NCI-H524 (cell line): ENCODE measurements around the gene CDH4.

Experiments used
- DNase-seq, 2 experiments: peaks; one replicate each; lab custom pipeline; 2025; lab: John Stamatoyannopoulos, UW

CDH4 gene

DNA sequence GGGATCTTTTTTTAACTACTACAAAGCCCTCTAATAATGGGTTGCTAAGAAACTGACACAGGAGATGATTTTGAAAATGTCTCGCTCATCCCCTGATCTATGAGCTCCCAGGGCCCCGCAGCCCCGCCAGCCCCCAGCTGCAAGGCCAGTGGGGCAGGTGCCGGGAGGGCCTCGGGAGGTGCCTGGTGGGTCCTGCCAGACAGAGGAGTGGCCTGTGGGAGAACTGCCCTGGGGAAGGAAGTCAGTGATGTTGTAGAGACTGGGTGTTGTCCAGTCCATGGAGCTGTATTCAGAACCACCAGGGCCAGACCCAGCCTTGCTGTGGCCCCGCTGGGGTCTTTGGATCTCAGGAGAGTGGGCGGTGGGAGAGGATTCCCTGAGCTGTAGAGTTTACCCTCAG is 554.9 kb downstream of the CDH4 start:
- DNase-seq = no peak

DNA sequence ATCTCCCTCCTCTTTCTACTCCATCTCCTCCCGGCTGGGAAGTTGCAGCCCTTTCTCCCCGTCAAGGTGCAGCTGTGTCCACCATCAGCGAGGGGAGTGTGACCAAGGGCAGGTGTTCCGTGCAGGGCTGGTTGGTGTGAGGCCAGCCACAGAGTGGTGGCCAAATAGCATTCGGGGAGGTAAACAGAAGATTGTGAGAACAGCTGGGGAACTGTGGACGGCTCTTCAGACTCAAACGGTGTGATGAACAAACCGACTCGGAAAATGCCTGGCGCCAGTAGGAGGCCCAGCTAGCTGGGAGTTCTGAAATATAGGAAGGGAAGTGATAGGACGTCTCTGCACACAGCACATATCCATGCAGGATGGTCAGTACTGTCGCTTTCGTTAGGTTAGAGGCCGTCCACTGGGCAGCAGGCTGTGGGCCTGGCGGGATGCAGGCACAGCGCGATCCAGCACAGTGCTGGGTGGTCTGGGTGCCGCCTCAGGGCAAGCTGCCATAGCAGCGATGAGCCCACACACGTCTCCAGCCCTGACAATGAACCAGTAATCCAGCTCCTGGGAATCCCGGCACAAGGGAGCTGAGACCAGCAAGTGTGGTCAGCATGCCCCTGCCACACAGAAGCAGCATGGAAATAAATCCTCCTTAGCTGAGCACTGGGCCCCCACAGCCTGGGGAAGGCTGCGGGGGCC is 555.6 kb downstream of the CDH4 start:
- DNase-seq = no peak

DNA sequence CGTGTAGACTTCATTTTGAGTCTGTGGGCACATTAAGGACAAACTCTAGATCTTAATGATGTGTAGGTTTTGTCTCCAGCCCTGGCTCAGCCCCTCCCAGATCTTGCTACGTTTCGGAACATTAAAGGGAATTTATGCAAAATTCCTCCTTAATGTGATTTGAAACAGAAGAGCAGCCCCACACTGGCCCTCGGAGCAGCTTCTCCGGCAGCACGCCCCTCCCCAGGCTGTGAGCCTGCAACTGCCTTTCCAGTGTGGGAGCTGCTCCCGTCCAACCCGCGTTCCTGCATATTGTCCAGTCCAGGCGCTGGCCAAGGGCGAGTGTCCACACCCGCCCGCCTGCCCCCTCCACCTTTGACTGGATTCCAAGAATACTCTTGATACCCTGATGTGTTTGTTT is 556.4 kb downstream of the CDH4 start:
- no peak for DNase-seq

DNA sequence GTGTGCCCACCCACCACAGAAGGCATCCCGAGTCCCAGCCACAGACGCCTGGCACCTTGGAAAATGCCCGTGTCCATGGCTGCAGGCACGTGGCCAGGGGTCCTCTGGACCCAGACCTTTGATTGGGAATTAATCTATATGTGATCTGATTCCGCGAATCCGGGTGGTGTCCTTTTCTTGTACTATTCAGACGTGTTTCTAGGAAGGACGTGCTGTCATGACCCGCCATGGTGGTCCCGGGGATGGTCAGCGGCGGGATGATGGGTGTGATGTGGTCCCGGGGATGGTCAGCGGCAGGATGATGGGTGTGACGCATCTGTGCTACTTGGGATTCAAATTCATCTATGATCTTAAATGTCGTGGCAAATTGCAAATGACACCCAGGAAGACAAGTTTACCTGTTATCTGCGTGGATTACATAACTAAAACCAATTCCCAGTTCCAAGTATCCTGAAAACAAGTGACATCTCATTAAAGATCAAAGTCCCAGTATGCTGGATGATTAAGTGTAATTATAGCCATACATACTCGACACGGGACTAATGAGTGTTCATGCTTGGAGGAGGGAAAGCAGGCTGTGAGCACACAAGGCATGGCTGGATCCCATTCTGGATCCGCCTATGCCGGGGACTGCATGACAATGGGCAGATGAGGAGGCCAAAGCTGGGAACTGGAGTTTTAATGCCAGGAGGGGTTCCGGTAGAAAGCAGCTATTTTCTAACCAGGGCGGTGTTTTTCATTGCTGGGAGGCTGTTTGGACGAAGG is 557.1 kb downstream of the CDH4 start:
- no peak for DNase-seq

DNA sequence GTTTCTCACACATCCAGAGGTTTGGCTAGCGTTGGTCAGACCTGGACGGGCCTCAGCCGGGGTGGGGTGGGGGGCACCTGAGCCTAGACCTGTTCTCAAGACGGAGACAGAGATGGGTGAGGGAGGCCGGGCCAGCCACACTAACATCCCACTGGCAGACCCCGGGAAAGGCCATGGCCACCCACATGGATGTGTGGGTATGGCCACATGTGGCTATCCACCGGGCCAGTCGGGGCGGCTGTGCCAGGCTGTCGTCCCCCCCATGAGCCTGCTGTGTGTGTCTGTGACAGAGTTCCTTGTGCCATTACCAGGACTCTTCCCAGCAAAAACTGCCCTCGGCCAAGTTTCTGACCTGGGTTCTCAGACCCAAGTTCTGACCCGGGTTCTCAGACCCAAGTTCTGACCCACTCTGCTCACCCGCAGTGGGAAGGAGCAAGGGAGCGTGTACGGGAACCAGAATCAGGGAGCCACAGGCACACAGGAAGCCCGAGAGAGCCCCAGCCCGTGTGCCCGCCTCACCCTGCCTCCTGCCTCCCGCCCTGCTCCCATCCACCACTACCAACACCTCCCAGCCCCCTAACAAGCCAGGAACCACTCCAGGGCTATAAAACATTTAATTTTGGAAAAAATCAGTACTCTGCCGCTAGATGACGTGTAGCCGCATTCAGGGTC is 558.1 kb downstream of the CDH4 start:
- no peak for DNase-seq

DNA sequence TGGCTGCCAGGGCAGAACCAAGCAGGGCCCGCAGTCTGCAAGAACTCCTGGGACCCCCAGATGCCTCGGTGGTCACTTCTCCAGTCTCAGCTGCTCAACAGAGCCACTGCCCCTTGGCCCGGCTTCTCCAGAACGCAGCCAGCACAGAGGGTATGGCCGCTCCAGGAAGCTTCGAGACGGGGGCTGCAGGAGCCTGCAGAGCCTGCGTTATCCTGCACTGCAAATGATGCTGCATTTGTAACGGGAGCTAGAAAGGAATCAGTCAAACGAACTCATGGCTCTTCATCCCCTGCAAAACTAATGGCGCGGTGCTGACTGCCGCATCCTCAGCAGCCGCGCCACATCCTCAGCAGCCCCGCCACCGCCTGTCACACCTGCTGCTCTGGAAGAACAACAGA is 558.7 kb downstream of the CDH4 start:
- DNase-seq = no peak

DNA sequence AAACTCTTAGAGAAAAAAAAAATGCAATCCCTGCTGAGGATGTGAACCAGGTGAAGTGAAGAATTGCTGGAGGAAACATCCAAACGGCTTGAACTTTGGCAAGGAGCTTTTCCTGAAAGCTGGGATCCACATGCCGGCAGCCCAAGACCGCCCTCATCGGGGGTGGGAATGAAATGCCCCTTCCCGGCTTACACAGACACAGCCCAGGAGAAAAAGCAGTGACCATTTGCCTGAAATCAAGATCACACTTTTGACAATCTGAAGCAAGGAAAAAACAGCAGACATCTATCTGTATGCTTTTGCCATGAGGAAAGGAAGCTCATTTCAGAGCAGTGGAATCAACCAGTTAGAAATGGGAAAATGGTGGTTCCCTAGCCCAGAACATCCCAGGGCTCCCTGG is 559.1 kb downstream of the CDH4 start:
- no peak for DNase-seq

DNA sequence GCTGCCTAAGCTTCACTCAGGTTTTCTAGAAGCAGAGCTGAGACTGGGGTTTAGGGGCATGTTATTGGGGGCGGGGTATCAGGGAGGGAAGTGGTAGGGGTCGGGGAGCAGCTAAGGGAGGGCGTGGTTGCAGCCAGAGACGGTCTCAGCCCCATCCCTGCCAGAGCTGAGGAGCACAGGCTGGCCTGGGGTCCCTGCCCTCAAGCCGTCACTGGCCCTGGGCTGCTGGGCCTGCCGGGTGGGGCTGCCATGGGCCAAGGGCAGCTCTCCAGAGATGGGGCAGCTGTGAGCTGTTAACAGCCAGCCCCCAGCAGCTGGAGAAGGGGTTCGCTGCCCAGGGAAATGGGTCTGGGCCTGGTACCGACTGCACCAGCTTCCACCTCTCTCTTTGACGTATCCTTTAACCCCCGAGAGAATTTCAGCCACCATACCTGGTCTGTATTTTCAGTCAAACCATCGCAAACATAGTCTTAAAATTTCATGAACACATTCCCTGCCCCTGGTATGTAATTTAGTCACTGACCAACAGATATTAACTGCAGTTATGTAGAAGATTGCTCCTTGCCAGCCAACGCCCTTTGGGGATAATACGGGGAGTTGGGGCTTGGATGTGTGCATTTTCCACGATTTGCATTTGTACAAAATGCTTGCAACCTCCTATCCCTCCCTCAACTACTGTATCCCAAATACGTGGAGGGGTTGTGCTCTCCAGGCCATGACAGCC is 560.2 kb downstream of the CDH4 start:
- DNase-seq = no peak

DNA sequence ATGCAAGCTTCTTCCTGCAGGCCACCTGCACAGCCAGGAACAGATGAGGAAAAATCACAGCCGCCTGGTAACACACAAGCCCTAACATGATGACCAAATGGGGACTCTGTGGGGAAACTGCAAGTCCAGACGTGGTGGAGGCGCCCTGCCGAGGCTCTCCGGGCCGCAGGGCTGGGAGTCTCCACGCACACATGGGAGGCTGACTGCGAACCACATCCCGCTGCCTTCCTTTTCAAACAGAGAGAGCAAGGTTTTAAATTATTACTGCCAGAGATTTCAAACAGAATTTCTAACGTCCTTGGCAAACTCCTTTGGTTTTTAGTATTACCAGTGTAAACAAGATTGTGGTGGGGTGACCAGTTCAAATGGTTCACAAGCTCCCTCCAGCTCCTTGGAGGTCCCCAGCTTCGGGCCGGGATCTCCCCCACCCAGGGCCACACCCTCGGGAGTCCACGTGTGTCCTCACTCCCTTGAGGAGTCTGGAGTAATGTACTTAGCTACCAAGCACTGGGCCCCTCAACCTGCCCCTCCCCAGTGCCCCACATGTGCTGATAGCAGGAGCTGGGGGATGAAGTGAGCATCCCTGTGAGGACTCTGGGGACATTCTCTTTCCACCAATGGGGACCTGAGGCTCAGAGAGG is 560.9 kb downstream of the CDH4 start:
- DNase-seq = no peak

DNA sequence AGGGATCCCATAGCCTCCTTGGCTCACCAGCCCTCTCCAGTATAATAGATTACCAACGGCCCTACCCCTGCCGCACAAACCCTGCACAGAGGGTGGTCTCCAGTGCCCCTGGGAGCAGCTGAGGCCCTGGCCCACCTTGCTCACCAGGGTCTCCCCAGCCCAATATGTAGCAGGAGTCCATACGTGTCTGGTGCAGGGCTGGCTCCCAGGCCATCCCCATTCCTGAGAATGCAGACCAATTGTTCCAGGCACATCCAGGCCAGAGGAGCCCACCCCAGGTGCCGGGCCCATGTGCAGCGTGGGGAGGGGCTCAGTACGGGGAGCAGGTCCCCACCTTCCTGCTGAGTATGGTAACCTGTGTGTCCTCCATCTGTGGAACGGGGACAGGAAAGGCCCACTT is 561.7 kb downstream of the CDH4 start:
- no peak for DNase-seq

DNA sequence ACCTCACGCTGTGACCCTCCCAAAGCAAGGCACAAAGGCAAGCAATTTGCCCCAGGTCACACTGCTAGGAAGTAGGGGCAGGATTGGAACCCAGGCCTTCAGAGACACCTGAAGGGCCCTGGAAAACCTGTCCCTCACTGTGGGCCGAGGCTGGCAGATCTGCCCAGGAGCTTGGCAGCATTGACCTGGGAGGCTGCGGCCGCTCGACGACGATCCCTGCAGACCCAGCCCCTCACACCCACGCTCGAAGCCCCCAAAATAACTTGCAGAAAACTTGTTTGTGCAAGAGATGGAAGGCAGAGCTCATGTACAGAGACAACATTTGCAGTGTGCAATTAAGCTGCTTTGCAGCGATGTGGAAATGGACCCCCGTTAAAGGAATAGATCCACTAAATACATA is 562.2 kb downstream of the CDH4 start:
- no peak for DNase-seq

DNA sequence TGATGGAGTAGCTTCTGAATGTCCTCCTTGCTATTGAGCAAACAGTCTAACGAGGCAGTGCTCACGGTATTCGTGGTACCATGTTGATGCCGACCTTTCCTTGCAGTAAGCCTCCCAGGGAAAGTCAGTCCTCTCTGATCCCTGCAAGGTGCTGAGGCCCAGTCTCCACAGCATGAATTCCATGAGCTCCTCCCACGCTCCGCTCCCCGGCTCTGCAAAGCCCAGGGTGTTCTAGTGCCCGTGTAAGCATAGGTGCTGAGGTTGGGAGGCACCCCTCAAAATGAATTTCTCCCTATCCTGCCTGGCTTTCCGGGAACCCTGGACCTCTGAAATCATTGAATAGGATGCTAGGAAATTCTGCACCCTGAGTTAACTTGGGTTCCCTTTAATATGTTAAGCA is 562.7 kb downstream of the CDH4 start:
- DNase-seq = no peak

DNA sequence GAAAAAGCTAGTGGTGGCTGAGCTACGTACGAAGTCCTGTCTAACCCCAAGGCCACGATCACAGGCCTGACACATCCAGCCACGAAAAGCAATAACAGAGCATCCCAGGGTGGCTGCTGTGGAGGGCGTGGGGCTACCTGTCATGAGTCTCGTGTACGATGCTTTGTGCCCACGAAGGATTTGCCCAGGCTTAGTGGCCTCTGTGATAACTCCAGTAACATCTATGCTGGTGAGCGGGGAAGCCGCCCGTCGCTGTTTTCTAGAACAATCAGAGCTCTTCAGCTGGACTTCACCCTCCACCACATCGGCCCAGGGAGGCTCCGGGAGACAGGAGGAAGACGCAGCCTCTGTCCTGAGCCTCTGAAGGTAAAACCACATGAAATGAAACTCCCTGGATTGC is 563.1 kb downstream of the CDH4 start:
- no peak for DNase-seq

DNA sequence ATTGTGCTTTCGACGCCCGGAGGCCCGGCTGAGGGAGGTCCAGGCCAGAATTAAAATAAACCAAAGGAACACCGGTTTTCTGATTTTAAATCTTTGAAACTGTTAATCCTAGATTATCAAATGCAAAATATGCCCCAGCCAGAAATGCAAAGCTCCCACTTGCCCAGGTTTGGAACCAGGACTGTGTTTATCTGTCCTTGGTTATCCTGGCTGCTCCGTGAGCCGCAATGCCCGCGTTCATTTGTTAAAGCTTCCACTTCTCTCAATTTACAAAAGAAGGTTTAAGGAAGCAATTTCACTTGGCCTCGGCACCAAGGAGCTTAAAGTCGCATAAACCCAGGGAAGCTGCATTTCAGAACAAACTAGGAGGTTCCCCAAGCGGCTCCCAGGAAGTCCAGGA is 563.6 kb downstream of the CDH4 start:
- no peak for DNase-seq

DNA sequence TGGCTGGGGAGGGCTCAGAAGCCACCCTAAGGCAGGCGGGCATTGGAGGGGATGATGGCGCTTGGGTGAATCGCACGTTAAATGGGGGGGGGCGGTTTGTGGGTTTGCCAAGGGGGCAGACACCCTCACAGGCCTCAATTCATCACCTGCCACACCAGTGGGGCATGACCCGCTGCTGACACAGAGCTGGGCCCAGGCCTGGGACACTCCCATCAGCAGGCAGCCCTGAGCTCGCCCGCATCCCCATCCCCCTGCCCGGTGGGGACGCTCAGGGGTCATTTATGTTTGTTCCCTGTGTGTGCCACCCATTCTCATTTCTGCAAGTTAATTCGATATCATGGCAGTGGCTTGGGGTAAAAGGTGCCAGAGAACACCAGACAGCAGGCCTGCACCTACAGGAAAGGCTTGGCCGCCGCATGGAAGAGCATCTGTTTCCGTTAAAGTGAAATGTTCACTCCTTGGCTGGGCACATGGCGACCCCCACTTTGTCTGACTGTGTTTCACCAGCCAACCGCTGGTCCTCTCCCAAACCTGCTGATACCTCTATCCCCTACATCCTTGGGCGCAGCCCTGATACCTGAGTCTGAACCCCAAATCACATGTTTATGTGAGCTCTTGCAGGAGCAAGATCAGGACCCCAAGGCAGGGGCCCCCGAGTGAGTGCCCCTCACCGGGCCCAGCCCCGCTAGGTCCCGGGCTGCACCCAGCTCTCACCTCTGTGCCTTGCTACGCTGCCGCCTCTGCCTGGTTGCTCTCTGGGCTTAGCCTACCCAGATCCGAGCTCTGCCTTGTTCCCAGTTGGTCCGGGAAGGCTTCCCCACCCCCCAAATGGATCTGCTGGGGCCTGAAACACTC is 564.8 kb downstream of the CDH4 start:
- no peak for DNase-seq

DNA sequence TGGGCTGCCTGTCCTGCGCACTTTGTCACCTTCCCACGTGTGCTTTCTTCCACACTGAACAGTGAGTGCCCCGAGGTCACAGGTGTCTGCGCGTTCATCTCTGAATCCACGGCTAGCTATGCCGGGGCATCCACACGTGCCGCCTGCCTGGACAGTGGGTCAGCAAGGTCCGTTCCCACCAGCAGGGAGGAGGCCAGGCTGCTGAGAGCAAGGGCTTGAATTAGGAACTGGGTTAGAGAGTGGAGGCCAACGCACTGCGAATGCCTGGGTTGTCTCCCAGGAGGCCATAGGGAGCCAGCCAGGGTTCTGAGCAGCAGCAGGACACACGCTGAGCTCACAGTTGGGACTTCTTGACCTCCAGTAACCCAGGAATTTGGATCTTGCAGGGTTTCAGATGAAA is 565.5 kb downstream of the CDH4 start:
- DNase-seq = no peak

DNA sequence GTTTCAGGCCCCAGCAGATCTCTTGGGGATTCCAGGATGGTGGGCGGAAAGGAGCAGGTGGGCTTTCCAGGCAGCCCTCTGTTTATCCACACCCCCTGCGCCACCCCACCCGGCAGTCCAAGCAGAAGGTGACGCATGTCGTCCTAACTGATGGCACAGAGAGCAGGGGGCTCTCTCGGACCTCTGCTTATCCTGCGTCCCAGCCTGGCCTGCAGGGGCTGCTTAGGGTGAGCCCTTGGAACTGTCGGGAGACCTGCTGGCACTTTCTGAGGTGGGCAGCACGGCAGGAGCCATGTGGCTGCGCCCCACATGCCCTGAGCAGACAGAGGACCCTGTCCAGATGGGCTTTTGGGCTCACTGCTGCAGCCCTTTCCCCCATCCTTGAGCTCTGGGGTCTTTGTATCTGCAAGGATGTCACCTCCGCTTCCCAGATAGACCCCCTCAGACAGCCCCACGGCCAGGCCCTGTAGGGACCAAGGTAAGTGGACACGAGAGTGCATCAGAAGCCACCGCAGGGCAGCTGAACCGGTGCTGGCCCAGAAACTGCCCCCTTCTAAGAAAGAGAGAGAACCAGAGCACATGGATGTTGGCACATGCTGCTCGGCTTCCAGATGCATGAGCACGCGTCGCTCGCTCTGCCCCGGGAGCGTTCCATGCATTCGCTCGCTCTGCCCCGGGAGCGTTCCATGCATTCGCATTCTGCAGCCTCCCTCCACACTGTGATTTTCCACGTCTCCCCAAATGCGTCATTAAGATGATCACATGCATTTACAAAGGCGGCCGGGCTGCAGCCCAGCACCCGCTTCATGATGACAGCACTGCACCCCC is 566.9 kb downstream of the CDH4 start:
- DNase-seq = no peak

DNA sequence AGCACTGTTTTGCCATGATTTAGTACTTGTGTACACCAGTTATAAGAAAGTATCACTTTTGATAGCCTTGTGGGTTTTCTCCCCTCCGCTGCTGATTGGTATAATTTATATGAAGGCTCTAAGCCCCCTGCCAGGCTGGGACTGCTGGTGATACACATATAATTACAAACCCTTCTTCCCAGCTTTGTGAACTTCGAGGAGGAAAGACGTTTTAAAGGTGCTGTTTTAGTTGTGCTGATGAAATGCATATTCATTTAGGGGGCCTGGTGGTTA is 567.4 kb downstream of the CDH4 start:
- no peak for DNase-seq

DNA sequence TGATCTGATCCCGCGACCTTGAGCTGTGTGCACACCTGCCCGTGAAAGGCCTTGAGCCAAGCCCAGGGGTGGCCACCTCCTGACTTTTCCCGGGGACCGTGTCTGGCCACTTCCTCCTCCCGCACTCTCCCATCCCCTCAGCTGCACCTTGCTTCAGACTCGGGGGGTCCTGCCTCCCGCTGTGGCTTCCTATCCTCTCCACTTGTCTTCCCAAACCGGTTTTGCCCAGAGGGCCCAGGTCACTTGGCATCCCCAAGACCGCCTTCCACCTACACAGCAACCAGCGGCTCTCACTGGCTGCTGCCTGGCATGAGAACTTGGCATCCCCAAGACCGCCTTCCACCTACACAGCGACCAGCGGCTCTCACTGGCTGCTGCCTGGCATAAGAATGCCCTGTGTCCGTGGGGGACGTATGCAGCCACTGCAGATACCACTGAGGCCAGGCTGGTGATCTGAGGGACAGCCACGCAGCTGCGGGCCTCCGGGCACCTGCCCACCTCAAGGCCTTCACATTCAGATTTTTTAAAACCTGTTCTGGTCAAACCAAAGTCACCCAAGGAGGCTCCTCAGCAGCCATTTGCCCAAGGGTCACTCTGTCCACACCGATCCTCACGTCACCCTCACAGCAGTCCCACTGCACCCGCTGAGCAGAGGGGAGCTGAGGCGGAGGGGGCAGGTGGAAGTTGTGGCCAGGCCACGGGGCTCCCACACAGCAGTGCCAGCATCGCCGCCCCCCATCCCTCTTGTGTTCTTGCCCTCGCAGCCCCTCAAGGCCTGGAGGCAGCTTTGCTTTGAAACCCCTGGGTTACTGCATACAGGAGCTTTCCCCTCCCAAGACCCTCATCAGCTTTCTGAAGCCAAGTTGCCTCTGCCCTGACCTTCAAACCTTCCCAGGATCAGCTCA is 568.1 kb downstream of the CDH4 start:
- no peak for DNase-seq

DNA sequence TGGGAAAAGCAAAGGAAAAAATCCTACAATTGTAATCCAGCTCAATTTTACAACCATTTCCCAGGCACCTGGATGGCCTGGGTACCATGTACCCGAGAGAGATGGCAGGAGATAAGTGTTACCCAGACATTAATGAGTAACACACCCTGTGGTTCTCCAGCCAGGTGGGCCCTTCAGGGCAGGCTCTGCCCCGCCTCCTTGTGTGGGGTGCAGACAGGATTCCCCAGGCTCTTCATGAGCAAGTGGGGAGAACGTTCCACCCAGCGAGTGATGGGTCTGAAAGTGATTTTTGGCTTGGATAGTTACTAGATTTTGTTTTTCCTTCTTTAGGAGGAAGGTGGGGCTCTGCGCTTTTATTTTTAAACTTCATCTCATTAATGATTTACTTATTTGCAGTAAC is 569.7 kb downstream of the CDH4 start:
- no peak for DNase-seq
